Islet of Langerhans (tissue), 1 donor: Measurements from ENCODE around the gene RILPL1.
"Not testable (repeated sequence)": the region's sequence is repeated elsewhere in the genome, so short reads cannot be mapped to it uniquely, and the experiment has no call there.

Source experiments
- FAIRE-seq: peaks from one replicate; lab custom pipeline; 2011; peaks lifted over from hg19 to GRCh38; lab: Jason Lieb, UNC

RILPL1 gene

GRCh38 chr12:123533672-123534643 lies at the start of gene RILPL1:
RILPL1 (minus strand) TSS chr12:123533719; CDS start chr12:123533482, 237 bp downstream.
- no peak for FAIRE-seq

- no peak for FAIRE-seq
These were observed 47.3 kb upstream of the RILPL1 start for GRCh38 chr12:123580772-123581171.

GRCh38 chr12:123578829-123579228 lies 45.3 kb upstream of the RILPL1 start:
- not testable (repeated sequence) for FAIRE-seq

- no peak for FAIRE-seq
These were observed 44.7 kb upstream of the RILPL1 start for GRCh38 chr12:123578243-123578642.

- FAIRE-seq: no peak
These were observed 43.1 kb upstream of the RILPL1 start for GRCh38 chr12:123576611-123577010.

GRCh38 chr12:123573870-123574269 lies 40.4 kb upstream of the RILPL1 start:
- FAIRE-seq: no peak

GRCh38 chr12:123572391-123572790 lies 38.9 kb upstream of the RILPL1 start:
- no peak for FAIRE-seq

GRCh38 chr12:123571343-123571813 lies 37.9 kb upstream of the RILPL1 start:
- FAIRE-seq: no peak

- no peak for FAIRE-seq
These were observed 25.9 kb upstream of the RILPL1 start for GRCh38 chr12:123559468-123559867.

GRCh38 chr12:123558487-123558886 lies 25.0 kb upstream of the RILPL1 start:
- not testable (repeated sequence) for FAIRE-seq

GRCh38 chr12:123554843-123555242 lies 21.3 kb upstream of the RILPL1 start:
- not testable (repeated sequence) for FAIRE-seq

- FAIRE-seq: not testable (repeated sequence)
These were observed 20.6 kb upstream of the RILPL1 start for GRCh38 chr12:123554136-123554535.

- no peak for FAIRE-seq
These were observed 17.2 kb upstream of the RILPL1 start for GRCh38 chr12:123550700-123551099.

- FAIRE-seq: no peak
These were observed 14.6 kb upstream of the RILPL1 start for GRCh38 chr12:123548107-123548506.

- FAIRE-seq: no peak
These were observed 12.8 kb upstream of the RILPL1 start for GRCh38 chr12:123546281-123546680.

- no peak for FAIRE-seq
These were observed 10.0 kb upstream of the RILPL1 start for GRCh38 chr12:123543541-123543940.

- FAIRE-seq: no peak
These were observed 7.6 kb upstream of the RILPL1 start for GRCh38 chr12:123540899-123541662.

- FAIRE-seq: not testable (repeated sequence)
These were observed 2.4 kb upstream of the RILPL1 start for GRCh38 chr12:123535952-123536351.

- FAIRE-seq: no peak
These were observed 490 bp downstream of the RILPL1 start for GRCh38 chr12:123532808-123533649.

- no peak for FAIRE-seq
These were observed 1.5 kb downstream of the RILPL1 start for GRCh38 chr12:123532019-123532418.

GRCh38 chr12:123531091-123531490 lies 2.4 kb downstream of the RILPL1 start:
- FAIRE-seq: no peak

GRCh38 chr12:123530668-123531067 lies 2.9 kb downstream of the RILPL1 start:
- no peak for FAIRE-seq
